BE2C (cell line): ENCODE data around the gene COA3.

Experiments
- DNase-seq: peaks from one replicate; pipeline ENCODE4 v3.0.0-alpha.2; 2020
- H3K27me3 ChIP-seq: fragments of 250-450 bp; sonication (Bioruptor Pico); 2 replicates; pipeline ENCODE4 v1.5.1; 2020; ENCODE audit warnings: mild to moderate bottlenecking
- H3K36me3 ChIP-seq: fragments of 250-450 bp; sonication (Bioruptor Pico); 2 replicates; pipeline ENCODE4 v1.5.1; 2020; ENCODE audit warnings: mild to moderate bottlenecking
- H3K4me1 ChIP-seq: fragments of 250-450 bp; sonication (Bioruptor Pico); 2 replicates; pipeline ENCODE4 v1.5.1; 2020
- H3K4me3 ChIP-seq: 2 replicates; pipeline ENCODE4 v1.5.1; 2011; ENCODE audit warnings: low read depth, low read length
- H3K9me3 ChIP-seq: fragments of 250-450 bp; sonication (Bioruptor Pico); 2 replicates; pipeline ENCODE4 v1.5.1; 2020
- CTCF ChIP-seq: IDR thresholded peaks from 2 replicates; pipeline ENCODE4 v1.5.1; 2012; ENCODE audit warnings: mild to moderate bottlenecking, low read depth, low read length

COA3 gene

GRCh38 chr17:42821176-42821575 is 22.7 kb upstream of the COA3 start:
- DNase-seq: no peak
- H3K4me1 ChIP-seq: no peaks in the 10 kb centered on the region
- no peak for TF ChIP-seq CTCF
- H3K36me3 ChIP-seq: peaks cover 21% of the 10 kb centered on the region
- H3K27me3 ChIP-seq: no peaks in the 10 kb centered on the region
- no peaks in the 10 kb centered on the region for H3K9me3 ChIP-seq
- H3K4me3 ChIP-seq: no peak overlapping the region

GRCh38 chr17:42819939-42820535 is 21.5 kb upstream of the COA3 start:
- H3K4me1 ChIP-seq: no peaks in the 10 kb centered on the region
- DNase-seq: peak; percentile 81
- H3K36me3 ChIP-seq: peaks cover 29% of the 10 kb centered on the region
- H3K27me3 ChIP-seq: no peaks in the 10 kb centered on the region
- no peak overlapping the region for H3K4me3 ChIP-seq
- H3K9me3 ChIP-seq: no peaks in the 10 kb centered on the region
- peak; percentile 92 for TF ChIP-seq CTCF

GRCh38 chr17:42818379-42818778 is 19.9 kb upstream of the COA3 start:
- DNase-seq: no peak
- no peaks in the 10 kb centered on the region for H3K27me3 ChIP-seq
- H3K4me1 ChIP-seq: no peaks in the 10 kb centered on the region
- no peaks in the 10 kb centered on the region for H3K9me3 ChIP-seq
- H3K4me3 ChIP-seq: no peak overlapping the region
- no peak for TF ChIP-seq CTCF
- H3K36me3 ChIP-seq: peaks cover 33% of the 10 kb centered on the region

- Histone ChIP-seq H3K27me3 (no peaks in the 10 kb centered on the region), H3K36me3 (peaks cover 33% of the 10 kb centered on the region), H3K9me3 (no peaks in the 10 kb centered on the region), H3K4me1 (no peaks in the 10 kb centered on the region), H3K4me3 (no peak overlapping the region)
- DNase-seq: no peak
- no peak for TF ChIP-seq CTCF
Measured at GRCh38 chr17:42817866-42818265, 19.4 kb upstream of the COA3 start.

GRCh38 chr17:42814633-42815399 is 16.3 kb upstream of the COA3 start:
- Histone ChIP-seq H3K4me3 (no peak overlapping the region), H3K9me3 (no peaks in the 10 kb centered on the region), H3K27me3 (no peaks in the 10 kb centered on the region), H3K36me3 (peaks cover 43% of the 10 kb centered on the region), H3K4me1 (no peaks in the 10 kb centered on the region)
- DNase-seq: no peak
- no peak for TF ChIP-seq CTCF

GRCh38 chr17:42809250-42809649 is 10.7 kb upstream of the COA3 start:
- TF ChIP-seq CTCF: no peak
- H3K4me3 ChIP-seq: no peak overlapping the region
- DNase-seq: no peak
- no peaks in the 10 kb centered on the region for H3K9me3 ChIP-seq
- H3K27me3 ChIP-seq: peaks cover 7% of the 10 kb centered on the region
- no peaks in the 10 kb centered on the region for H3K4me1 ChIP-seq
- peaks cover 10% of the 10 kb centered on the region for H3K36me3 ChIP-seq
